SK-N-SH (cell line): ENCODE results near the gene SRP14. TPM values are rescaled to one million over a fixed set of nuclear protein-coding genes. Genes with fewer than 3 reads are reported as not detected.

Experiments
- CTCF ChIA-PET: fragments of 300-600, 350-600 bp; formaldehyde crosslinking; extraction: SDS; loops from one replicate; lab custom pipeline; 2021; lab: Yijun Ruan, JAX
- POLR2A ChIA-PET: fragments of 350-600 bp; sonication (Branson Sonifier 250); formaldehyde crosslinking; extraction: SDS; loops from one replicate; lab custom pipeline; 2020; ENCODE audit warnings: antibody characterized with exemption, inconsistent platforms; lab: Yijun Ruan, JAX
- DNase-seq: peaks from one replicate; pipeline ENCODE4 v3.0.0; 2012
- H2AFZ ChIP-seq: fragments of 200-600 bp; sonication (generic); 2 replicates; pipeline ENCODE4 v1.8.1; 2016; ENCODE audit warnings: antibody characterized with exemption, mild to moderate bottlenecking, low read depth
- H3F3A ChIP-seq: fragments of 200-600 bp; sonication (generic); replicated peaks from 2 replicates; pipeline ENCODE3; 2016; ENCODE audit warnings: antibody characterized with exemption, mild to moderate bottlenecking; ENCODE audit not compliant: insufficient read depth
- H3K27ac ChIP-seq, 2 experiments: fragments of 200-500 bp in 1 of 2; fragments of 200-600 bp in 1 of 2; sonication (Bioruptor generic) in 1 of 2; sonication (generic), shearing (Covaris generic) in 1 of 2; 2 replicates each; pipeline versions ENCODE4 v1.5.1 to v1.6.1; 2014 to 2016; ENCODE audit warnings: low read depth in 2 of 2, inconsistent platforms in 1 of 2, low read length in 1 of 2, mild to moderate bottlenecking in 1 of 2, mixed read lengths in 1 of 2
- H3K27me3 ChIP-seq: fragments of 200-600 bp; sonication (generic), shearing (Covaris generic); 2 replicates; pipeline ENCODE4 v1.6.1; 2016; ENCODE audit warnings: mixed run types; ENCODE audit not compliant: insufficient read depth
- H3K36me3 ChIP-seq, 2 experiments: fragments of 200-500 bp in 1 of 2; fragments of 200-600 bp in 1 of 2; sonication (Bioruptor generic) in 1 of 2; sonication (generic) in 1 of 2; replicated peaks in 1 of 2; 2 replicates each; pipeline versions ENCODE3 to v1.5.1; 2014 to 2016; ENCODE audit warnings: low read length in 1 of 2, mild to moderate bottlenecking in 1 of 2; ENCODE audit not compliant: insufficient read depth in 2 of 2, control insufficient read depth in 1 of 2
- H3K4me1 ChIP-seq, 2 experiments: fragments of 200-500 bp in 1 of 2; fragments of 200-600 bp in 1 of 2; sonication (Bioruptor generic) in 1 of 2; sonication (generic), shearing (Covaris generic) in 1 of 2; 2 replicates each; pipeline versions ENCODE4 v1.5.1 to v1.6.1; 2014 to 2016; ENCODE audit warnings: low read depth in 1 of 2, low read length in 1 of 2, mixed run types in 1 of 2; ENCODE audit not compliant: insufficient read depth in 2 of 2, control insufficient read depth in 1 of 2
- H3K4me2 ChIP-seq: fragments of 200-600 bp; sonication (generic), shearing (Covaris generic); 2 replicates; pipeline ENCODE4 v1.6.1; 2017; ENCODE audit warnings: mixed run types
- H3K4me3 ChIP-seq, 2 experiments: fragments of 200-500 bp in 1 of 2; fragments of 200-600 bp in 1 of 2; sonication (Bioruptor generic) in 1 of 2; sonication (generic), shearing (Covaris generic) in 1 of 2; 2 replicates each; pipeline versions ENCODE4 v1.5.1 to v1.8.1; 2014 to 2016; ENCODE audit warnings: low read depth in 2 of 2, inconsistent platforms in 1 of 2, low read length in 1 of 2, mild to moderate bottlenecking in 1 of 2, mixed read lengths in 1 of 2, moderate library complexity in 1 of 2
- H3K79me2 ChIP-seq: fragments of 200-600 bp; sonication (generic); 2 replicates; pipeline ENCODE4 v1.8.1; 2017; ENCODE audit warnings: mild to moderate bottlenecking; ENCODE audit not compliant: insufficient read depth
- H3K9ac ChIP-seq: fragments of 200-600 bp; sonication (generic); 2 replicates; pipeline ENCODE4 v1.6.1; 2017; ENCODE audit warnings: mixed run types
- H3K9me2 ChIP-seq: fragments of 200-600 bp; sonication (generic); 2 replicates; pipeline ENCODE4 v1.6.1; 2017; ENCODE audit warnings: mixed run types
- H3K9me3 ChIP-seq: fragments of 200-600 bp; sonication (generic); 2 replicates; pipeline ENCODE4 v1.6.1; 2017; ENCODE audit warnings: mixed run types, mild to moderate bottlenecking, moderate library complexity
- H4K20me1 ChIP-seq: fragments of 200-600 bp; sonication (generic); 2 replicates; pipeline ENCODE4 v1.6.1; 2017; ENCODE audit warnings: mild to moderate bottlenecking, mixed run types; ENCODE audit not compliant: insufficient read depth
- EP300 ChIP-seq, 2 experiments: IDR thresholded peaks; 2 replicates each; pipeline versions ENCODE4 v1.4.0 to v1.6.1; 2012; ENCODE audit warnings: borderline replicate concordance in 1 of 2, low read depth in 1 of 2, low read length in 1 of 2
- EZH2phosphoT487 ChIP-seq: fragments of 200-600 bp; sonication (generic); IDR thresholded peaks from 2 replicates; pipeline ENCODE4 v1.6.1; 2017; ENCODE audit warnings: low read depth, mixed run types, mild to moderate bottlenecking, antibody characterized with exemption, moderate library complexity, borderline replicate concordance
- FOSL2 ChIP-seq: IDR thresholded peaks from 2 replicates; pipeline ENCODE4 v1.4.0; 2012; ENCODE audit warnings: low read depth, mild to moderate bottlenecking, moderate library complexity, borderline replicate concordance
- IRF3 ChIP-seq: fragments of 150-350 bp; IDR thresholded peaks from 2 replicates; pipeline ENCODE4 v1.6.1; 2016; ENCODE audit warnings: mild to moderate bottlenecking, low read depth, low read length
- MXI1 ChIP-seq: IDR thresholded peaks from 2 replicates; pipeline ENCODE4 v1.6.1; 2012; ENCODE audit warnings: mild to moderate bottlenecking, low read depth, low read length, improper control_type of control experiment
- NFIC ChIP-seq: IDR thresholded peaks from 2 replicates; pipeline ENCODE4 v1.4.0; 2012; ENCODE audit warnings: borderline replicate concordance
- RAD21 ChIP-seq: IDR thresholded peaks from 2 replicates; pipeline ENCODE4 v1.6.1; 2012; ENCODE audit warnings: mild to moderate bottlenecking, low read length
- RCOR1 ChIP-seq: fragments of 150-350 bp; IDR thresholded peaks from 2 replicates; pipeline ENCODE4 v1.6.1; 2017; ENCODE audit warnings: antibody characterized with exemption, low read length
- SMC3 ChIP-seq: IDR thresholded peaks from 2 replicates; pipeline ENCODE4 v1.6.1; 2012; ENCODE audit warnings: low read depth, low read length, improper control_type of control experiment
- TCF12 ChIP-seq: IDR thresholded peaks from 2 replicates; pipeline ENCODE4 v1.4.0; 2012
- ZBTB33 ChIP-seq: IDR thresholded peaks from 2 replicates; pipeline ENCODE4 v1.4.0; 2012; ENCODE audit warnings: low read depth, borderline replicate concordance
- WGBS: methylation state at CpG from one replicate; pipeline ENCODE4 v1.1.6; 2017; ENCODE audit warnings: low lambda C conversion rate; 5-methylcytosine and 5-hydroxymethylcytosine counted together
- polyA plus RNA-seq, 3 experiments: library from polyadenylated mRNA; depleted of rRNA; stranded (reverse); fragments of >200 nt; gene quantifications; 2 replicates each; pipeline ENCODE4 v1.2.3, GENCODE V29; 2012
- TF ChIP-seq, protein P1 (sequence below): IDR thresholded peaks from 2 replicates; pipeline ENCODE4 v1.4.0; 2012; ENCODE audit warnings: low read depth
- TF ChIP-seq, protein P2 (sequence below): IDR thresholded peaks from 2 replicates; pipeline ENCODE4; 2012
- TF ChIP-seq, protein P3 (sequence below): IDR thresholded peaks from 2 replicates; pipeline ENCODE4 v1.6.1; 2012; ENCODE audit warnings: mild to moderate bottlenecking, low read depth, low read length, moderate library complexity

SRP14 gene
- polyA plus RNA-seq, 1 of the 3 experiments (the other 2 are of a cell fraction), result 489 TPM

DNA sequence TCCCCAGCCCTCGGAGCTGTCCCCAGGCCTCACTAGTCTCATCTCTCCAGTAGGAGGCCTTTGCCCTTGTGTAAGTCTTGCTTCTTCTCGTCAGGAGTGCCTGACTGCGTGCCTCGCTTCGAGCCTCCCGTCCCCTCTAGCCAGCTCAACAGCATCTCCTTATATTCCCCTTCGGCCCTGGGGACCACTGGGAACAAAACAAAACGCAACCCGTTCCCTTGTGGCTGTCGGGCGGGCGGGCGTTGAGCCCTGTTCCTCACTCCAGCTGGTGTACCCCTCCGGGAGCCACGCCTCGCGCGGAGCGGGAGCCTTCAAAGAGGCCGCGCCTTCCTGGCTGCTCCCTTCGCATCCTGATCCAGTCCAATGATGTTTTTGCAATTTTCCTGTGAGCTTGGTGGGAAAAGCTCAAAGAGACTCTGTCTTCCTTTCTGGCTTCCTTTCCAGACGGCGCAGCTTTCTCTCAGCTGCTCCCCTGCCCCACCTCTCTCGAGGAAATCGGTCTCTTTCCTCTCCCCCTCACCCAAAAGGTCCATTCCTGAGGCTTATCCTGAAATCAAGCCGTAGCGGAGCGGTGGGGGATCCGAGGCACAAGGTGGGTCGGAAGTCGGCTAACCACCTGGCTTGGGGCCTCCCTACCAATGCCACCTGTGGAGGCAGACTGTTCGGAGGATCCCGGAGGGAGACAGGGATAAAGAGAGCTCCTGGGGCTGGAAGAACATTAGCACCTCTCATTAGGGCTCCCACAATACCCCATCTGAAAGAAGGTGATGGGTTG is 33.4 kb upstream of the SRP14 start:
- no peaks in the 10 kb centered on the region for H3K36me3 ChIP-seq
- peaks cover 12 to 18% of the 10 kb centered on the region in 2 experiments for H3K4me1 ChIP-seq
- no peak overlapping the region for H2AFZ ChIP-seq
- no peaks in the 10 kb centered on the region for H3F3A ChIP-seq
- CTCF ChIA-PET, result interaction anchor here (0.6 to 1.8 kb wide), 2 partner anchors 32 to 203 kb away, joined by 3 to 8 read pairs; no protein-coding TSS in a partner anchor
- no peaks in the 10 kb centered on the region for H3K9me3 ChIP-seq
- POLR2A ChIA-PET, result no interaction called here
- 95% methylated on average over 34 of the region's 34 CpGs for WGBS
- H3K79me2 ChIP-seq, result no peaks in the 10 kb centered on the region
- no peak overlapping the region for H3K9ac ChIP-seq
- no peaks in the 10 kb centered on the region for H3K27me3 ChIP-seq
- TF ChIP-seq, protein P1, sequence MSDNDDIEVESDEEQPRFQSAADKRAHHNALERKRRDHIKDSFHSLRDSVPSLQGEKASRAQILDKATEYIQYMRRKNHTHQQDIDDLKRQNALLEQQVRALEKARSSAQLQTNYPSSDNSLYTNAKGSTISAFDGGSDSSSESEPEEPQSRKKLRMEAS, result no peak
- TF ChIP-seq, protein P2, sequence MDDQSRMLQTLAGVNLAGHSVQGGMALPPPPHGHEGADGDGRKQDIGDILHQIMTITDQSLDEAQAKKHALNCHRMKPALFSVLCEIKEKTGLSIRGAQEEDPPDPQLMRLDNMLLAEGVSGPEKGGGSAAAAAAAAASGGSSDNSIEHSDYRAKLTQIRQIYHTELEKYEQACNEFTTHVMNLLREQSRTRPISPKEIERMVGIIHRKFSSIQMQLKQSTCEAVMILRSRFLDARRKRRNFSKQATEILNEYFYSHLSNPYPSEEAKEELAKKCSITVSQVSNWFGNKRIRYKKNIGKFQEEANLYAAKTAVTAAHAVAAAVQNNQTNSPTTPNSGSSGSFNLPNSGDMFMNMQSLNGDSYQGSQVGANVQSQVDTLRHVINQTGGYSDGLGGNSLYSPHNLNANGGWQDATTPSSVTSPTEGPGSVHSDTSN, result no peak
- no peak overlapping the region for H3K4me3 ChIP-seq
- H3K4me2 ChIP-seq, result no peak overlapping the region
- no peaks in the 10 kb centered on the region for H3K9me2 ChIP-seq
- no peaks in the 10 kb centered on the region for H4K20me1 ChIP-seq
- DNase-seq, result no peak
- no peak overlapping the region for H3K27ac ChIP-seq

DNA sequence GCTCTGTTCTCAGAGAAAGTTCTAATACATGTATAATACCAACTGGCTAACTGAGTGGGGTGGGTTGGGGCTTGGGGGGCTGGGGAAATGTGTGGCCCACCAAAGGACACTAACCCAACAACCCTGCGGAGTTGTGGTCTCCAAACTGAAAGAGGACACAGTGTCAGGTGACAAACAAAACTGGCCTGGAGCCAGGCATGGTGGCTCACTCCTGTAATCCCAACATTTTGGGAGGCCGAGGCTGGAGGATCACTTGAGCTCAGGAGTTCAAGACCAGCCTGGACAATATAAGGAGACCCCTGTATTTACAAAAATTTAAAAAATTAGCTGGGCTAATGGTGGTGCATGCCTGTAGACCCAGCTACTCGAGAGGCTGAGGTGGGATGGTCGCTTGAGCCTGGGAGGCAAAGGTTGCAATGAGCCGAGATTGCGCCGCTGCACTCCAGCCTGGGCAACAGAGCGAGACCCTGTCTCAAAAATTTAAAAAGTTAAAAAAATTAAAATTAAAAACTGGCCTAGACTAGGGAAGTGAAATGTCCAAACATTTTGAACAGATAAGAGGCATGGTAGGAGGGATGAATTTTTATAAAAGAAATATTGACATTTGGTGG is 31.7 kb upstream of the SRP14 start:
- no peak overlapping the region; a peak in 1 of 4 replicates for H3K27ac ChIP-seq
- peaks cover 12 to 22% of the 10 kb centered on the region in 2 experiments for H3K4me1 ChIP-seq
- no peak overlapping the region for H3K9ac ChIP-seq
- no peaks in the 10 kb centered on the region for H3K9me2 ChIP-seq
- no peaks in the 10 kb centered on the region for H3K27me3 ChIP-seq
- TF ChIP-seq MXI1, result no peak
- no peak for TF ChIP-seq ZBTB33
- TF ChIP-seq FOSL2, result no peak
- TF ChIP-seq TCF12, result no peak
- TF ChIP-seq EZH2phosphoT487, result no peak
- no peak for TF ChIP-seq SMC3
- no peak for TF ChIP-seq RAD21
- no peak for TF ChIP-seq RCOR1
- no peak for TF ChIP-seq NFIC
- TF ChIP-seq IRF3, result no peak
- TF ChIP-seq, protein P3, sequence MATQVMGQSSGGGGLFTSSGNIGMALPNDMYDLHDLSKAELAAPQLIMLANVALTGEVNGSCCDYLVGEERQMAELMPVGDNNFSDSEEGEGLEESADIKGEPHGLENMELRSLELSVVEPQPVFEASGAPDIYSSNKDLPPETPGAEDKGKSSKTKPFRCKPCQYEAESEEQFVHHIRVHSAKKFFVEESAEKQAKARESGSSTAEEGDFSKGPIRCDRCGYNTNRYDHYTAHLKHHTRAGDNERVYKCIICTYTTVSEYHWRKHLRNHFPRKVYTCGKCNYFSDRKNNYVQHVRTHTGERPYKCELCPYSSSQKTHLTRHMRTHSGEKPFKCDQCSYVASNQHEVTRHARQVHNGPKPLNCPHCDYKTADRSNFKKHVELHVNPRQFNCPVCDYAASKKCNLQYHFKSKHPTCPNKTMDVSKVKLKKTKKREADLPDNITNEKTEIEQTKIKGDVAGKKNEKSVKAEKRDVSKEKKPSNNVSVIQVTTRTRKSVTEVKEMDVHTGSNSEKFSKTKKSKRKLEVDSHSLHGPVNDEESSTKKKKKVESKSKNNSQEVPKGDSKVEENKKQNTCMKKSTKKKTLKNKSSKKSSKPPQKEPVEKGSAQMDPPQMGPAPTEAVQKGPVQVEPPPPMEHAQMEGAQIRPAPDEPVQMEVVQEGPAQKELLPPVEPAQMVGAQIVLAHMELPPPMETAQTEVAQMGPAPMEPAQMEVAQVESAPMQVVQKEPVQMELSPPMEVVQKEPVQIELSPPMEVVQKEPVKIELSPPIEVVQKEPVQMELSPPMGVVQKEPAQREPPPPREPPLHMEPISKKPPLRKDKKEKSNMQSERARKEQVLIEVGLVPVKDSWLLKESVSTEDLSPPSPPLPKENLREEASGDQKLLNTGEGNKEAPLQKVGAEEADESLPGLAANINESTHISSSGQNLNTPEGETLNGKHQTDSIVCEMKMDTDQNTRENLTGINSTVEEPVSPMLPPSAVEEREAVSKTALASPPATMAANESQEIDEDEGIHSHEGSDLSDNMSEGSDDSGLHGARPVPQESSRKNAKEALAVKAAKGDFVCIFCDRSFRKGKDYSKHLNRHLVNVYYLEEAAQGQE, result no peak
- no peak for TF ChIP-seq EP300 (IDR thresholded peaks at IDR 0.05; ENCODE audit: borderline replicate concordance in 1 of 2, low read depth in 1 of 2, low read length in 1 of 2)
- TF ChIP-seq, all 33 proteins: peak for 0
- Histone ChIP-seq H3K9me3 (no peaks in the 10 kb centered on the region), H3F3A (no peaks in the 10 kb centered on the region), H2AFZ (no peak overlapping the region), H3K36me3 (no peaks in the 10 kb centered on the region), H3K79me2 (no peaks in the 10 kb centered on the region), H3K4me2 (no peak overlapping the region), H4K20me1 (no peaks in the 10 kb centered on the region), H3K4me3 (no peak overlapping the region)
- no peak for DNase-seq
- ChIA-PET CTCF (interaction anchor here (0.8 to 2.4 kb wide), 5 partner anchors 11 to 203 kb away, joined by 3 to 20 read pairs (median 3); no protein-coding TSS in a partner anchor), POLR2A (no interaction called here)
- WGBS, result 98% methylated on average over 8 of the region's 8 CpGs
